AG20443 (cell line): ENCODE measurements around the gene IFT43.

ENCODE experiments used
- DNase-seq: peaks from one replicate; pipeline ENCODE4 v3.0.0; 2012; ENCODE audit warnings: low spot score, mixed read lengths

The IFT43 gene

GRCh38 chr14:75985618-75986438, at the start of gene IFT43:
TSS of gene IFT43 (plus strand) at chr14:75985763. CDS start at chr14:75985787, 24 bp downstream.
- peak; percentile 91 for DNase-seq

DNA sequence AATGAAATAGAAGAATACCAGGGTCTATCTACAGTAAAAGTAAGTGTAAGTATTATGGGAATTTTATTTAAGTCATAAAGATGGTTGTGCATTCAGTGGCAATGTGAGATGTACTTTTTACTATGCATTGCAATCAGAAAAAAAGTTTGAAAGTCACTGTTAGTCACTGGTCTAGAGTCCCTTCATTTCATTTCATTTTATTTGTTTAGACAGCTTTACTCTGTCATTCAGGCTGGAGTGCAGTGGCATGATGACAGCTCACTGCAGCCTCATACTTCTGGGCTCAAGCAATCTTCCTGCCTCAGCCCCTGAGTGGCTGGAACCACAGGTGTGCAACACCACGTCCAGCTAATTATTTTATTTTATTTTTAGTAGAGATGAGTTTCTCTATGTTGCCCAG, 46.4 kb upstream of the IFT43 start:
- no peak for DNase-seq

DNA sequence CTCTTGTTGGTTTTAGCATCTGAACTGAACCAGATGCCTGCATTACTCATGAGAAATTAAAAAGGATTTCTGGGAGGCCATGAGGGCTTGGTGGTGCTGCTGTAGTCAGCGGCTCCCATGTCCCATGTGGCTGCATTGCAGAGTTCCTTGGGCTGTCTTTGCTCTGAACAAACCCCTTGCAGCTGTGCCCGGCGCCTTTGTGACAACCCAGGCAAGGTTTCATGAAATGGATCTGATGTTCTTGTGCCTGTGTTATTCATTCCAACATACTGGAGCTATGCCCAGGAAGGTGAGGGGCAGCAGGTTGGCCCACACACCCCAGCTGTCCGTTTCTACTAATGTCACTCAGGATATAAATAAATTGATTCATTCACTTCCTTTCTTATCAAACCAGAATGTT, 44.5 kb upstream of the IFT43 start:
- no peak for DNase-seq

GRCh38 chr14:75944607-75945241, 40.8 kb upstream of the IFT43 start:
- DNase-seq, result no peak

DNA sequence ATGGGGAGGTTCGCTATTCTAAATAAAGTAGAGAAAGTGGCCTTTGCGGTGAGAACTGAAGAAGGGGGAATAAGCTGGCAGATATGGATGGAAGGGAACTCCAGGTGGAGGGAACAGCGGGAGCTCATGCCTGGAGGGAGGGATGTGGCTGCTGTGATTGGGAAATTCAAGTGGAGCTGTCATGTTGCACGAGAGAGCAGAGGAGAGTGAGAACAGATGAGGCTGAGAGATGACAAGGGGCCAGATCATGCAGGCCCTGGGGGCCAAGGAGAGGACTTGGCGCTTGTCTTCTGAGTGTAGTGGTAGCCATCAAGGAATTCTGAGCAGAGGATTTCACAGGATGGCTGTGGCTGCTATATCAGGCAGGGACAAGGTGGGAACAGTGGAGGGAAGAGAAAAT, 38.8 kb upstream of the IFT43 start:
- DNase-seq, result no peak

GRCh38 chr14:75952489-75952888, 33.1 kb upstream of the IFT43 start:
- no peak for DNase-seq

DNA sequence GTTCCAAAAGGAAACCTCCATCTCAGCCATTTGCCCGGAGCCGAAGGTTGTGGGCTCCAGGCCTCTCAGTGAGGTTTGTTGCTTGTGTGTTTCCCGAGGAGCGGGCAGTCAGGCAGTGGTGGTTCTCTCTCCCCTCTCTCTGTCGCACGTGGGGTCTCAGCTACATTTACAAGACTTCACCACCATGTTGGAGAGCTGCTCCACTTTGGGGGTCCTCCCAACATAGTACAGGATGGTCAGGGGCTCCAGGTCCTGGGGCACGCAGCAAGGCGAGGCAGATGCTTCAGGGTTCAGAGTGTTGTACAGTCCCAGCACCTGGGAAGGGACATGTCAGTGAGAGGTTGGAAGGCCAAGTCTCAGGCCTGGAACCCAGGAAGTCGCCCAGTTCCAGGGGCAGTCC, 26.5 kb upstream of the IFT43 start:
- DNase-seq, result no peak

- DNase-seq, result no peak
Measured at GRCh38 chr14:75960231-75960630, 25.3 kb upstream of the IFT43 start.

GRCh38 chr14:75961662-75962061, 23.9 kb upstream of the IFT43 start:
- no peak for DNase-seq

GRCh38 chr14:75967866-75968265, 17.7 kb upstream of the IFT43 start:
- DNase-seq, result no peak

GRCh38 chr14:75968456-75968855, 17.1 kb upstream of the IFT43 start:
- peak; percentile 50 for DNase-seq

DNA sequence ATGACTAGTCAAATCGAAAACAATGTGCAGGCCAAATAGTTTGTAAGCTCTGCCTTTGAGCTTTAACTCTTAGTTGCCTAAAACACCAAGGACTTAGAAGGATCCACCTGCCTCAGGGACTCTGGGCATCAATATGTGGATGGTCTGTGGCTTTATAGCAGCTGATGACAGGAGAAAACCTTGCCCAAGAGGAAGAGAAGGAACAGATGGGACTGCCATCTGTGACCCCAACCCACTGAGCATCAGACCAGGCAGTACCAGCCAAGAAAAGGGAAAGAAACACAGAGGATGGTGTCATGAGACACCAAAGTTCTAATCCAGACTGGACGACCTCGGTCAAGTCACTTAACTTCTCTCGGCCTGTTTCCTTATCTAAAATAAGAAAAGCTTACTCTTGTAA, 16.4 kb upstream of the IFT43 start:
- DNase-seq, result no peak

- no peak for DNase-seq
Measured at GRCh38 chr14:75969891-75970290, 15.7 kb upstream of the IFT43 start.

GRCh38 chr14:75970989-75971388, 14.6 kb upstream of the IFT43 start:
- no peak for DNase-seq

DNA sequence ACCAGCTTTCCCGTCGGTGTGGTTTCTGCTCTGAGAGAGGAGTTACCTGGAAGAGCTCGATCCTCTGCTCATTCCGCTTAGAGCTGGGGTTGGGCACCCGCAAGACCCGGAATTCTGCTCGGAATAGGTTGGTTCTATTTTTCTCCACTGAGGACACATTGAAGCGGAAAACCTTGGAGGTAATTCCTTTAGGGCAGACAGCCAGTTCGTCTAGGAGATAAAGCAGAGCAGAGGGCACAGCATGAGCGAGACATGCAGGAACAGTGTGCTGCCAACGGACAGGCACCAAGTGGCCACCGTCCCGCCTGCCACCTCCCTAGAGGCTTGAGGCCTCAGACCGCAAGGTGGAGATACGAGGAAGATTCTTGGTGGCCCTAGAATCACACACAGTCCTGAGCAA, 14.1 kb upstream of the IFT43 start:
- DNase-seq, result no peak

DNA sequence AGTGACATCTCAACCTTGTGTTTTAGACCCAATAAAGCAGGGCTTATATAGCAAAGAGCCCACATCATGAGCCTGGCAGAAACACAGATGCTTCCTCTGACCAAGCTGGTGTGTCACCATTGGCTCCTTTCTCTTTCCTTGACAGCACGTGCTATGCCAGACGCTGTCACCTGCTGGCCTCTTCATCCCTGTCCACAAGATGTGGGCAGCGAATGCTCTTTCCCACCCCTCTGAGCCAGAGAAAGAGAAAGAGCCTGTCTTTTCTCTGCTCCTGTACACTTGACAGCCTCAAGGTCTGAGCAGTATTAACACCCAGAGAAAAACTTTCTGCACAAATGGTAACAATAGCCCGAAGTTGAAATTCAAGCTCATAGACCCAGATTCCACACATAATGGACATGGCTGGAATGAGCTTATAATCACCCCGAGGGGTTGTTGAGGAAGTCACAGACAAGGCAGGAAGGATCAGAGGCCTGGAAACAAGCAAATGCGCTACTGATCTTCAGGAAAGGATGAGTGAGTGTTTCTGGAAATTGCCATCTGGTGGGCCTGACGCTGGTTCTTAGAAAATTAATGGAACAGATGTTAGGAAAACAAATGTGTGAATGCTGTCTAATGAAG, 12.7 kb upstream of the IFT43 start:
- DNase-seq, result no peak

DNA sequence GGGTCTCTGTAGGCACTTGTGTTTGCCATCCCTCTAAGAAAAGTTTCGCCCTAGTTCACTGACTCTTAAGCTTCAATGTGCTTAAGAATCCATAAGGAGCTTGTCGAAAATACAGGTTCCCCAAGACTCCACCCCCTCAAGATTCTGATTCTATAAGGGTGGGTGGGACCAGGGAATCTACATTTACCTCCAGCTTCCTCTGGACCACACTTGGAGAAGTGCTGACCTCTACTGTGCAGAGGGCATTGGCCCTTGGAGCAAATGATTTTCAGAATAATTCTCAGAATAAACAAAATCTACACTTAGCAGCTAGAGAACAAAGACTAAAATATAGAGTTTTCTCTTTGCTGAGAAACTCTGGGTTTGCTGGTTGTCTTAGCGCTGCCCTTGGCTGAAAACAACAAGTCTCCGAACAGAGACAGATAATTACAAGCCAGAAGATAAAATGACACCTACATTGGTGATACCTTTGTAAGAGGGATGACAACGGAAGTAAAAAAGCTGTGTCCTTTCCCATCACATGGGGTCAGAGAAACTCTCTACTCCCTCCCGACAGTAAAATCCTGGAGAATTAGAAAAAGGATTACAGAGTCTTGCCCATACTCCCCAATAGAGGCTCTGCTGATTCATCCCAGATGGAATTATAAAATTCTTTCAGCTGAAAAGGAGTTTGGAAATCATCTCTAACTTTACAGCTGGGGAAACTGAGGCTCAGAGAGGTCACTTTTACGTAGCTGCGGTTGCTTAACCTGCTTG, 8.6 kb upstream of the IFT43 start:
- no peak for DNase-seq

DNA sequence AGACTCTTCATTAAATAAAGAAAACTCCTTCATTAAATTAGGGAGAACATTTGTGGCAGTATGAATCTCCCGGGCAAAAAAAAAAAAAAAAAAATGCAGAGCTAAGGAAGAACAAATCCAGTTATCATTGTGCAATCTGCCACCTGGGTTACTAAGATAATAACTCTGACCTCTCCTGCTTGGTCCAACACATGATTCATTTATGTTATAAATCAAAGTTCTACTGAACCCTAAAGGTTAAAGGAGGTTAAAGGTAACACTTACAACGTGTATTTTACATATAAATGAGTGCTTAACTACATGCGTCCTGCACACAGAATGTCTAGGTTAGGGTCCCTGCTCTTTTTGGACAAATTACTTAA, 8.0 kb upstream of the IFT43 start:
- no peak for DNase-seq

GRCh38 chr14:75978249-75978731, 7.3 kb upstream of the IFT43 start:
- DNase-seq, result no peak

DNA sequence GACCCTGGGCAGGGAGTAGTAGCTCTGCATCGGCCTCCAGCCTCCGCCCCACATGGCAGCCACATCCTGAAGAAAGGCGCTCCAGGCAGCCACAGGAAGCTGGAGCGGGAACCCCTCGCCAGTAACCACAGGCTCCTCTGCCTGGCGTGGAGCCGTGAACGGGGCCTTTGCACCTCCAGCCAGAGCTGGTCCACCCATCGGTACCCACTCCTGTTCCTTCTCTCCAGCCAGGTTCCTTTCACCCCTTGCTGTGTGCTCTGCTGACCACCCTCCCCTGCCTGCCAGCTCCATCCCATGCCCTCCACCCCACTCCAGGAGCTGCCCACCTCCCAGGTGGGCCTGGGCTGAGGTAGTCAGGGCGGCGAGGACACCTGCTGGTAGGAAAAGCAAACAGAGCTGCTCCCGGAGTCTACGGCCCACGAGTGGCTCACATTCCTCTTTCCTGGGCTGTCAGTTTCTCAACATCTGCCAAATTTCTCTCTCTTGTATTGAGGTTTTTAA, 6.4 kb upstream of the IFT43 start:
- DNase-seq, result peak; percentile 77

GRCh38 chr14:75979648-75980565, 5.7 kb upstream of the IFT43 start:
- DNase-seq, result peak; percentile 27
